Tibial nerve (tissue), 3 donors: Measurements from ENCODE around the gene BCAS3.

ENCODE experiments used
- POLR2A ChIP-seq, 2 donors: fragments of 450-650 bp; IDR thresholded peaks; one replicate each; pipeline ENCODE4 v1.6.1; 2017; ENCODE audit warnings: antibody characterized with exemption in 2 of 2, mild to moderate bottlenecking in 2 of 2, moderate library complexity in 2 of 2
- TF ChIP-seq, protein P1 (sequence below), 5 experiments: fragments of 200-600 bp in 3 of 5; fragments of 450-650 bp in 2 of 5; sonication (generic) in 3 of 5; IDR thresholded peaks; one replicate each; pipeline ENCODE4 v1.5.1; 2016 to 2019; ENCODE audit warnings: antibody characterized with exemption in 5 of 5, mild to moderate bottlenecking in 3 of 5, moderate library complexity in 2 of 5

- TF ChIP-seq POLR2A (IDR thresholded peaks at IDR 0.05): no peak
- TF ChIP-seq, protein P1, sequence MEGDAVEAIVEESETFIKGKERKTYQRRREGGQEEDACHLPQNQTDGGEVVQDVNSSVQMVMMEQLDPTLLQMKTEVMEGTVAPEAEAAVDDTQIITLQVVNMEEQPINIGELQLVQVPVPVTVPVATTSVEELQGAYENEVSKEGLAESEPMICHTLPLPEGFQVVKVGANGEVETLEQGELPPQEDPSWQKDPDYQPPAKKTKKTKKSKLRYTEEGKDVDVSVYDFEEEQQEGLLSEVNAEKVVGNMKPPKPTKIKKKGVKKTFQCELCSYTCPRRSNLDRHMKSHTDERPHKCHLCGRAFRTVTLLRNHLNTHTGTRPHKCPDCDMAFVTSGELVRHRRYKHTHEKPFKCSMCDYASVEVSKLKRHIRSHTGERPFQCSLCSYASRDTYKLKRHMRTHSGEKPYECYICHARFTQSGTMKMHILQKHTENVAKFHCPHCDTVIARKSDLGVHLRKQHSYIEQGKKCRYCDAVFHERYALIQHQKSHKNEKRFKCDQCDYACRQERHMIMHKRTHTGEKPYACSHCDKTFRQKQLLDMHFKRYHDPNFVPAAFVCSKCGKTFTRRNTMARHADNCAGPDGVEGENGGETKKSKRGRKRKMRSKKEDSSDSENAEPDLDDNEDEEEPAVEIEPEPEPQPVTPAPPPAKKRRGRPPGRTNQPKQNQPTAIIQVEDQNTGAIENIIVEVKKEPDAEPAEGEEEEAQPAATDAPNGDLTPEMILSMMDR (IDR thresholded peaks at IDR 0.05): no peak
Measured at GRCh38 chr17:61394630-61395408, 717.2 kb downstream of the BCAS3 start.
